ENCODE results near the gene PTOV1. TPM values are rescaled to one million over a fixed set of nuclear protein-coding genes. Genes with fewer than 3 reads are reported as not detected.

PTOV1 gene
- total RNA-seq, 4 donors from 2014 or later, result 46.2 to 156 (median 82.0) TPM

GRCh38 chr19:49851456-49852259 lies 699 bp downstream of the PTOV1 start:
- DNase-seq, result peak; percentile 40 to 51
- peak overlapping the region; percentile 87 to 93 for H3K4me3 ChIP-seq
- peaks cover 0 to 11% of the 10 kb centered on the region in 2 donors for H3K4me1 ChIP-seq
- intact Hi-C loops (cut with DNase I; ENCODE audit: low total_unique reads), result no loop called here
- TF ChIP-seq POLR2A (IDR thresholded peaks at IDR 0.05) (no peak), CTCF (IDR thresholded peaks at IDR 0.05) (no peak)
- H3K36me3 ChIP-seq, result no peaks in the 10 kb centered on the region
- no peaks in the 10 kb centered on the region for H3K9me3 ChIP-seq
- no peaks in the 10 kb centered on the region for H3K27me3 ChIP-seq
- peak overlapping the region; percentile 100 for H3K27ac ChIP-seq

- H3K4me3 ChIP-seq, result peak overlapping the region; percentile 87 to 93
- no peak overlapping the region for H3K27ac ChIP-seq
- TF ChIP-seq CTCF (IDR thresholded peaks at IDR 0.05), result no peak
- no peak for TF ChIP-seq POLR2A (IDR thresholded peaks at IDR 0.05)
- intact Hi-C loops (cut with DNase I; ENCODE audit: low total_unique reads), result no loop called here
- H3K9me3 ChIP-seq, result no peaks in the 10 kb centered on the region
- no peaks in the 10 kb centered on the region for H3K36me3 ChIP-seq
- peaks cover 0 to 11% of the 10 kb centered on the region in 2 donors for H3K4me1 ChIP-seq
- DNase-seq, result no peak
- H3K27me3 ChIP-seq, result no peaks in the 10 kb centered on the region
Observed at GRCh38 chr19:49852631-49853126, 1.7 kb downstream of the PTOV1 start.

GRCh38 chr19:49853852-49854377 lies 3.0 kb downstream of the PTOV1 start:
- intact Hi-C loops (cut with DNase I; ENCODE audit: low total_unique reads), result no loop called here
- H3K27me3 ChIP-seq, result no peaks in the 10 kb centered on the region
- no peak for DNase-seq
- no peaks in the 10 kb centered on the region for H3K9me3 ChIP-seq
- peak overlapping the region in 1 of 2 donors; percentile 11 for H3K27ac ChIP-seq
- TF ChIP-seq POLR2A (IDR thresholded peaks at IDR 0.05) (no peak), CTCF (IDR thresholded peaks at IDR 0.05) (no peak)
- no peaks in the 10 kb centered on the region for H3K36me3 ChIP-seq
- peaks cover 0 to 11% of the 10 kb centered on the region in 2 donors for H3K4me1 ChIP-seq
- no peak overlapping the region for H3K4me3 ChIP-seq

GRCh38 chr19:49854378-49855263 lies 3.7 kb downstream of the PTOV1 start:
- peak in 1 of 2 donors; percentile 40 for DNase-seq
- peaks cover 0 to 11% of the 10 kb centered on the region in 2 donors for H3K4me1 ChIP-seq
- intact Hi-C loops (cut with DNase I; ENCODE audit: low total_unique reads), result no loop called here
- no peaks in the 10 kb centered on the region for H3K36me3 ChIP-seq
- H3K27ac ChIP-seq, result peak overlapping the region in 1 of 2 donors; percentile 11
- no peaks in the 10 kb centered on the region for H3K27me3 ChIP-seq
- no peaks in the 10 kb centered on the region for H3K9me3 ChIP-seq
- H3K4me3 ChIP-seq, result no peak overlapping the region
- TF ChIP-seq CTCF (IDR thresholded peaks at IDR 0.05) (no peak), POLR2A (IDR thresholded peaks at IDR 0.05) (no peak)
